Measurements from ENCODE around the gene ADAMTS10.
A peak's percentile ranks its signal among the peaks of the same experiment; 100 is the strongest.
"Not testable (repeated sequence)": the region's sequence is repeated elsewhere in the genome, so short reads cannot be mapped to it uniquely, and the experiment has no call there.

Gene ADAMTS10

GRCh38 chr19:8638078-8638619, 27.6 kb upstream of the ADAMTS10 start:
- Histone ChIP-seq H3K9ac (ENCODE audit: low read length) (no peak overlapping the region), H3K36me3 (ENCODE audit: control insufficient read depth in 1 of 2, insufficient read depth in 2 of 2, low read length in 2 of 2) (no peaks in the 10 kb centered on the region), H3K79me2 (ENCODE audit: control insufficient read depth, insufficient read depth, low read length, poor library complexity) (no peaks in the 10 kb centered on the region), H3K4me1 (ENCODE audit: control insufficient read depth in 1 of 2, insufficient read depth in 2 of 2, low read length in 2 of 2) (no peaks in the 10 kb centered on the region), H2BK5ac (ENCODE audit: low read depth, low read length, poor library complexity) (no peak overlapping the region), H3K9me3 (ENCODE audit: insufficient read depth, low read depth, low read length) (peaks cover 5% of the 10 kb centered on the region), H2BK12ac (ENCODE audit: low read length) (no peak overlapping the region), H3K18ac (ENCODE audit: low read length) (no peak overlapping the region), H3K4me2 (ENCODE audit: low read length) (no peak overlapping the region), H3K14ac (ENCODE audit: low read length) (no peak overlapping the region), H3K4me3 (ENCODE audit: low read depth, low read length) (no peak overlapping the region), H4K8ac (ENCODE audit: low read depth, low read length) (no peak overlapping the region), H2BK120ac (ENCODE audit: insufficient read depth, low read length, poor library complexity) (no peak overlapping the region), H3K79me1 (ENCODE audit: low read length) (no peaks in the 10 kb centered on the region), H2AFZ (ENCODE audit: insufficient read depth, low read length, poor library complexity) (no peak overlapping the region), H3K4ac (ENCODE audit: low read depth, low read length) (no peak overlapping the region), H4K91ac (ENCODE audit: low read depth, low read length) (no peak overlapping the region), H3K27me3 (ENCODE audit: insufficient read depth, low read length) (no peaks in the 10 kb centered on the region), H3K27ac (ENCODE audit: low read depth, low read length) (no peak overlapping the region), H3K23ac (ENCODE audit: low read length) (no peak overlapping the region), H2AK5ac (ENCODE audit: low read length) (no peak overlapping the region), H4K12ac (ENCODE audit: low read depth, low read length) (no peak overlapping the region)
- peak; percentile 18 to 75 for DNase-seq
- no CpG with 5 or more reads among the region's 21 CpGs for WGBS (ENCODE audit: extremely low coverage, insufficient coverage, insufficient read length)

DNA sequence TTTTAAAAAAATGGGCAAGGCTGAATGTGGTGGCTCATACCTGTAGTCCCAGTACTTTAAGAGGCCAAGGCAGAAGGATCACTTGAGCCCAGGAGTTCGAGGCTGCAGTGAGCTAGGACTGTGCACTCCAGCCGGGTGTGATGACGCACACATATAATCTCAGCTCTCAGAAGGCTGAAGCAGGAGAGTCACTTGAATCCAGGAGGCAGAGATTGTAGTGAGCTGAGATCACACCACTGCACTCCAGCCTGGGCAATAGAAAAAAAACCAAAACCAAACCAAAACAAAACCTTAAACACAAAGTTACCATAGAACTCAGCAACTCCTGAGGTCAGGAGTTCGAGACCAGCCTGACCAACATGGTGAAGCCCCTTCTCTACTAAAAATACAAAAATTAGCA, 26.6 kb upstream of the ADAMTS10 start:
- H2BK5ac ChIP-seq (ENCODE audit: low read depth, low read length, poor library complexity); H3K18ac ChIP-seq (ENCODE audit: low read length); H3K23ac ChIP-seq (ENCODE audit: low read length); H3K27me3 ChIP-seq (ENCODE audit: insufficient read depth, low read length); H3K79me2 ChIP-seq (ENCODE audit: control insufficient read depth, insufficient read depth, low read length, poor library complexity); H4K12ac ChIP-seq (ENCODE audit: low read depth, low read length); H3K14ac ChIP-seq (ENCODE audit: low read length); H3K9me3 ChIP-seq (ENCODE audit: insufficient read depth, low read depth, low read length); H3K4ac ChIP-seq (ENCODE audit: low read depth, low read length); H3K4me2 ChIP-seq (ENCODE audit: low read length); H2BK12ac ChIP-seq (ENCODE audit: low read length); H4K8ac ChIP-seq (ENCODE audit: low read depth, low read length); H3K4me1 ChIP-seq (ENCODE audit: control insufficient read depth in 1 of 2, insufficient read depth in 2 of 2, low read length in 2 of 2); H3K79me1 ChIP-seq (ENCODE audit: low read length); H3K9ac ChIP-seq (ENCODE audit: low read length); H2AFZ ChIP-seq (ENCODE audit: insufficient read depth, low read length, poor library complexity); H4K91ac ChIP-seq (ENCODE audit: low read depth, low read length); H3K4me3 ChIP-seq (ENCODE audit: low read depth, low read length); H2AK5ac ChIP-seq (ENCODE audit: low read length); H2BK120ac ChIP-seq (ENCODE audit: insufficient read depth, low read length, poor library complexity); H3K27ac ChIP-seq (ENCODE audit: low read depth, low read length); H3K36me3 ChIP-seq (ENCODE audit: control insufficient read depth in 1 of 2, insufficient read depth in 2 of 2, low read length in 2 of 2): not testable (repeated sequence)
- peak in 1 of 2 donors; percentile 39 for DNase-seq
- WGBS (ENCODE audit: extremely low coverage, insufficient coverage, insufficient read length): no CpG with 5 or more reads among the region's 4 CpGs

- H3K79me2 ChIP-seq (ENCODE audit: control insufficient read depth, insufficient read depth, low read length, poor library complexity): no peaks in the 10 kb centered on the region
- no peaks in the 10 kb centered on the region for H3K79me1 ChIP-seq (ENCODE audit: low read length)
- H3K4me3 ChIP-seq (ENCODE audit: low read depth, low read length): no peak overlapping the region
- H3K9me3 ChIP-seq (ENCODE audit: insufficient read depth, low read depth, low read length): no peaks in the 10 kb centered on the region
- WGBS (ENCODE audit: extremely low coverage, insufficient coverage, insufficient read length): no CpG with 5 or more reads among the region's 8 CpGs
- H3K36me3 ChIP-seq (ENCODE audit: control insufficient read depth in 1 of 2, insufficient read depth in 2 of 2, low read length in 2 of 2): no peaks in the 10 kb centered on the region
- no peak overlapping the region for H4K8ac ChIP-seq (ENCODE audit: low read depth, low read length)
- H3K4me1 ChIP-seq (ENCODE audit: control insufficient read depth in 1 of 2, insufficient read depth in 2 of 2, low read length in 2 of 2): no peaks in the 10 kb centered on the region
- no peak overlapping the region for H3K23ac ChIP-seq (ENCODE audit: low read length)
- no peak overlapping the region for H2BK5ac ChIP-seq (ENCODE audit: low read depth, low read length, poor library complexity)
- H3K9ac ChIP-seq (ENCODE audit: low read length): no peak overlapping the region
- DNase-seq: peak; percentile 9 to 59
- no peak overlapping the region for H2BK120ac ChIP-seq (ENCODE audit: insufficient read depth, low read length, poor library complexity)
- H4K91ac ChIP-seq (ENCODE audit: low read depth, low read length): no peak overlapping the region
- H2BK12ac ChIP-seq (ENCODE audit: low read length): no peak overlapping the region
- no peak overlapping the region for H3K14ac ChIP-seq (ENCODE audit: low read length)
- H3K4ac ChIP-seq (ENCODE audit: low read depth, low read length): no peak overlapping the region
- no peaks in the 10 kb centered on the region for H3K27me3 ChIP-seq (ENCODE audit: insufficient read depth, low read length)
- no peak overlapping the region for H4K12ac ChIP-seq (ENCODE audit: low read depth, low read length)
- H2AFZ ChIP-seq (ENCODE audit: insufficient read depth, low read length, poor library complexity): no peak overlapping the region
- H3K18ac ChIP-seq (ENCODE audit: low read length): no peak overlapping the region
- no peak overlapping the region for H2AK5ac ChIP-seq (ENCODE audit: low read length)
- no peak overlapping the region for H3K27ac ChIP-seq (ENCODE audit: low read depth, low read length)
- H3K4me2 ChIP-seq (ENCODE audit: low read length): no peak overlapping the region
Measured at GRCh38 chr19:8635422-8635821, 24.9 kb upstream of the ADAMTS10 start.

- H4K12ac ChIP-seq (ENCODE audit: low read depth, low read length): no peak overlapping the region
- no peak overlapping the region for H2BK5ac ChIP-seq (ENCODE audit: low read depth, low read length, poor library complexity)
- no peak for DNase-seq
- no peak overlapping the region for H3K4ac ChIP-seq (ENCODE audit: low read depth, low read length)
- no peaks in the 10 kb centered on the region for H3K79me2 ChIP-seq (ENCODE audit: control insufficient read depth, insufficient read depth, low read length, poor library complexity)
- no peaks in the 10 kb centered on the region for H3K27me3 ChIP-seq (ENCODE audit: insufficient read depth, low read length)
- H3K14ac ChIP-seq (ENCODE audit: low read length): no peak overlapping the region
- no CpG with 5 or more reads among the region's 11 CpGs for WGBS (ENCODE audit: extremely low coverage, insufficient coverage, insufficient read length)
- H3K79me1 ChIP-seq (ENCODE audit: low read length): no peaks in the 10 kb centered on the region
- H3K27ac ChIP-seq (ENCODE audit: low read depth, low read length): no peak overlapping the region
- no peak overlapping the region for H3K18ac ChIP-seq (ENCODE audit: low read length)
- H4K91ac ChIP-seq (ENCODE audit: low read depth, low read length): no peak overlapping the region
- H3K4me1 ChIP-seq (ENCODE audit: control insufficient read depth in 1 of 2, insufficient read depth in 2 of 2, low read length in 2 of 2): no peaks in the 10 kb centered on the region
- no peak overlapping the region for H3K9ac ChIP-seq (ENCODE audit: low read length)
- no peak overlapping the region for H3K4me3 ChIP-seq (ENCODE audit: low read depth, low read length)
- H2AK5ac ChIP-seq (ENCODE audit: low read length): no peak overlapping the region
- H3K9me3 ChIP-seq (ENCODE audit: insufficient read depth, low read depth, low read length): no peaks in the 10 kb centered on the region
- no peak overlapping the region for H2BK120ac ChIP-seq (ENCODE audit: insufficient read depth, low read length, poor library complexity)
- no peak overlapping the region for H2AFZ ChIP-seq (ENCODE audit: insufficient read depth, low read length, poor library complexity)
- H4K8ac ChIP-seq (ENCODE audit: low read depth, low read length): no peak overlapping the region
- H3K4me2 ChIP-seq (ENCODE audit: low read length): no peak overlapping the region
- no peak overlapping the region for H2BK12ac ChIP-seq (ENCODE audit: low read length)
- H3K36me3 ChIP-seq (ENCODE audit: control insufficient read depth in 1 of 2, insufficient read depth in 2 of 2, low read length in 2 of 2): no peaks in the 10 kb centered on the region
- H3K23ac ChIP-seq (ENCODE audit: low read length): no peak overlapping the region
Measured at GRCh38 chr19:8631425-8631819, 20.9 kb upstream of the ADAMTS10 start.

Data from trophoblast cell (in vitro differentiated cells and primary cell).